PC-3 (cell line): ENCODE measurements around the gene LRP2.

ENCODE experiments used
- CTCF ChIP-seq: fragments of 300-600 bp; sonication (generic); conservative IDR thresholded peaks from 2 replicates; pipeline ENCODE4 v1.5.1; 2017; ENCODE audit warnings: antibody characterized with exemption, low read depth, mild to moderate bottlenecking, low read length
- EZH2 ChIP-seq: fragments of 300-600 bp; sonication (generic); IDR thresholded peaks from one replicate; pipeline ENCODE4 v1.6.1; 2017; ENCODE audit warnings: antibody characterized with exemption, mild to moderate bottlenecking, low read length; ENCODE audit not compliant: unreplicated experiment

DNA sequence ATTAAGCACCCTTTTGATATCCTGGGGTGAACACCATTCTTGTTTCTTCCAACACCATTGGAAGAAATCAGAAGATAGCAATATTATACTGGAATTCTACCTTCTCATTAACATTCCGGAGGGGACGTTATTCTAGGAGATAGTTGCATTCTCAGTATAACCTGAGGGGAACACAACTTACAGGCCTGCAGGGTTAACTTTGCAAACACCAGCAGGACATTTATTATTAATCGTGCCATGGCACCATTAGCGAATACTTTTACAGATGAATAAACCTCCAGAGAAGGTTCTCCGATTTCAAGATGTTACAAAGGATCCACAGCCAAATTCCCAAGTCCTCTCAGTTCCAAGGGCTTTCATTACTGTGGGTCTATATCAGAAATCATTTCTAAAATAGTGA is 184.0 kb downstream of the LRP2 start:
- no peak for TF ChIP-seq CTCF
- TF ChIP-seq EZH2, result no peak
